HG02642 (cell line): Measurements from ENCODE around the gene DOCK1.

Source experiments
- ATAC-seq: cut with Tn5 transposase; IDR thresholded peaks from one replicate; pipeline ENCODE4 v1.9.1; 2021; ENCODE audit warnings: mild to moderate bottlenecking; ENCODE audit not compliant: unreplicated experiment, poor library complexity

Gene DOCK1

DNA sequence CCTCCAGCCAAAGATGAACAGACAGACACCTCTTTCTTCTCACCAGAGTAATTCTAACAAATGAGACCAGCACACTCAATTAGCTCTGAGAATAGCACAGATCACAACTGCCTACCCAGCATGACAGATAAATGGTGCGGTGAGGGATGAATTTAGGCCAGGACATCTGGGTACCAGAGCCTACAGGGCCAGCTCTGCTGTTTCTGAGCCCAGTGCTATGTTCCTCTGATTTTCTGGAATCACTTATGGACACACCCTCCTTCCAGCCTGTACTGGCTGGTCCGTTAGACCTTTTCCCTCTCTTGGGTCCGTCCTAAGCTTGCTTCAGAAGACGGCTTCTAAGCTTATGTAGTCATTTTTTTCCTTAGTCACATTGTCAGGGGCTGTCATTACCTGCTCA lies 217.6 kb downstream of the DOCK1 start:
- no peak for ATAC-seq

DNA sequence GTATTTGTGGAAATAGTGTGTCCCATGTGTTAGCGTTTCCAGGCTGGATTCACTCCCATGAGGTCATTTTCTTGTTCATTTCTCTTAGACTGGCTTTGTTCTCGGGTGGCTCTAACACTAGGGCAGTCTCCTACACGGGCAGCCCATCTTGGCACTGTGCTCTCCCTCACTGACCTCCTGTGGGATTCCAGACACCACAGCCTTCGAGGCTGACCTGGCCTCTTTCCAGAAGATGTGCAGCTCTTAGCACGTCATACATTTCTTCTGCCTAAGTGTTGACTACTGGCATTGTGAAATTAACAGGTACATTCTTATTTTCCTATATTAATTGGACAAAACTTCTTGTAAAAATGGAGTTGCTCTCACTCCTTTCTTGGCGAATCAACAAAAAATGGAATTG lies 218.4 kb downstream of the DOCK1 start:
- ATAC-seq = no peak

DNA sequence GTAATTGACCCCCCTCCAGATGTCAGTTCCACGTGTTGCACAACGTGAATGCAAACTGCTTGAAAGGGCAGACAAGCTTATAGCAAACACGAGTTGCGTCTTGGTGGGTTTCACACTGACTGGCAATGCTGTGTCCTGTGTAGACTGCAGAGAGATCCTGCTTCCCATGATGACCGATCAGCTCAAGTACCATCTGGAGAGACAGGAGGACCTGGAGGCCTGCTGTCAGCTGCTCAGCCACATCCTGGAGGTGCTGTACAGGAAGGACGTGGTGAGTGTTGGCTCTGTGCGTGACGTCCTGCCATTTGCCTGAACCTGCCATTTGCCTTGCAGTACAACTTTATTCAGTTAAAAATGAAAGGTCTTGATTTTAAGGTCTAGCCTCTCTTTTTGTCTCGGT lies 220.1 kb downstream of the DOCK1 start:
- no peak for ATAC-seq

DNA sequence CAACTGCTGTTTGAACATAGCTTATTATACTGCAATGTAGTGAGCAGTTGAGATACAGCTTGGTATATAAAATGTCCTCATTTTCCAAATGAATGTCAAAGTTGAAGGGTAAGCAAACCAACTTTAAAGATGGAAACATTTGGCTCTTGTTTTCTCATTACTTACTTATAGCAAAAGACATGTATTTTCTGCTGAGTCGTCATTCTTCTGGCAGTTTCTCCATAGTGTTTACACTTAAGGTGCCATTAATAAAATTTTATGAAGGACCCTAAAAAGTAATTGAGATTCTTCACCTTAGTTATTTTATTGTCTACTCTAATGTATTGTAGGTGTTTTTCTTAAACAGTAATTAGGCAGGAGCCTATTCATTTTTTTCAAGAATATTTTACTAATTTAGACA lies 222.6 kb downstream of the DOCK1 start:
- no peak for ATAC-seq

DNA sequence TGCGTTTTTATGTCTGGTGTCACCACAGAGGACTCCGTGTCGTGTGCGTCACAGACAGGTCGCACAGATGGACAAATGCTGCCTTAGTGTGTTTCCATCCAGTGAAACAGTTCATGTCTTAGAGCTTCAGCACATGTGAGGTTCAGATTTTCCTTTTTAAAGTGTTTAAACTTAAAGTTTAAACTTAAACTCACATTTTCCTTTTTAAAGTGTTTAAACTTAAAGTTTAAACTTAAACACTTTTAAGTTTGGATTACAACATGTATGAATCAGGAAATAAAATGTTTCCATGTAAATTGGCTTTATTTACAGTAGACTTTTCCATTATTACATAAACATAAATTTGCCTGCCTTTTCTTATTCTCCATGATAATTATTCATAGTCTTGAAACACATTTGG lies 223.9 kb downstream of the DOCK1 start:
- ATAC-seq = no peak

DNA sequence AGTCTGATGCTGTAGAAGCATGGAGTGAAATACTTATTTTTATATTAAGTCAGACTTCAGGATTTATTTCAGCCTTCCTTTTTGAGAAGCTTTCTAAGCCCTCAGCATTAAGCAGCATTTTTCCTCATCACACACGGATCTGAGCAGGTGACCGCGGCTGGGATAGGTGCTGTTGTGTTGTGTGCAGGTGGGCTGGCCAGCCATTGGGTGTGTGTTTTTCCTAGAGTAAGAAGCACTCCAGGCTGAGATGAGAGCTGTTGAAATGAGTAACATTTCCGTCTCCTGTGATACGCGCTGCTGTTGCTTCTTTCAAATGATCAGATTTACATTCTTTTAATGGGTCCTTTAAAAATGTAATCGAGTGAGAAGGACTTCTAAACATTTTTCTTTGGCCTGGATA lies 227.2 kb downstream of the DOCK1 start:
- no peak for ATAC-seq

DNA sequence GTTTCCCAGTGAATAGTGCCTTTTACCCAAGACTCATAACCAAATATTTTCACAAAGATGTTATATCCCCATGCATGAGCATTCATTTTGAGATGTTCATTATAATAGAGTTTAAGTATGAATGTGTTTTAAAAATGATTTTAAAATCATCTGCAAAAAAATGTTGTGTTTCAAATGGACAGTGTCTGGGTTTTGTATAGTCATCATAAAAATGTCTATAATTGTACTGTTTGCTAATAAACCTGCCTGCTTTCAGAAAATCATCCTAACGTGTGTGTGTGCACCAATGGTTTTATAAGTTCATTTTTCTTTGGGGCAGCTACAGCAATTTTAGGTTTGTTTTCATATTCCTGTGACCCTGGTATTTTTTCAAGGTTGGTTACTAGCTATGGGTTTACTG lies 228.0 kb downstream of the DOCK1 start:
- ATAC-seq = no peak

DNA sequence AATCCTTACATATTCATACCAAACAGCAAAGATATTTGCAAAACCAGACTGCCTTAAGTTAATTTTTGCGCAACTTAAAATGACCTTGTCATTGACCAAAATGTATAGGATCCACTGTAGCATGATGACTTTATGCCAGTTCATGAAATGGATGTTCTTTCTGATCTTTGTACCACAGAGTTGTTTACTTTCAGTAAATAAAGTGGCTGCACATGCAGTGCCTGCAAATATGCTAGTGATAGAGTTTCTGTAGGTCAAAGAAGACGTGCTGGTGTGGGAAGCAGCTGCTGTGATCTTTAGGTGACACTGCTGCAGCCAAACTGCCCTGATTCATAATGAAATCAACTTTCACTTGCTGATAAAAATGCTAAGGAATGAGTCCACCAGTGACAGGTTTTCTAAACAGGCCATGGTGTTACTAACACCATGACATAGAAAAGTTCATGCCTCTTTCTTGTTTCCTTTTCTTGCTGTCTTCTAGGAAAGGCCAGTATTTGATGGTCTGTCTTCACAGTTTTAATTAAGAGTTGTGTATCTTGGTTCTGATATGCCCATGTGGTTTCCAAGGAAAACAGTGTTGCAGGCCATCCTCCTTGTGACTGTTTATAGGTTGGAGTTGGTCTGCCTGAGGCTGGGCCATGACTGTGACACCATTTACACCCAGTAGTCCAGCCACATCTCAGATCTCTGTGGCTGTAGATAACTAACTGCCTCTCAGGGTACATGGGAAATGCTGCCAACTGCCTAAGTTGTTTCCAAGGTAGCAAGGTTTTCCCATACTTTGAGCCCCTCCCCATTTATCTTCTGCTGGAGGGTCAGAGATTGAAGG lies 228.7 kb downstream of the DOCK1 start:
- no peak for ATAC-seq

DNA sequence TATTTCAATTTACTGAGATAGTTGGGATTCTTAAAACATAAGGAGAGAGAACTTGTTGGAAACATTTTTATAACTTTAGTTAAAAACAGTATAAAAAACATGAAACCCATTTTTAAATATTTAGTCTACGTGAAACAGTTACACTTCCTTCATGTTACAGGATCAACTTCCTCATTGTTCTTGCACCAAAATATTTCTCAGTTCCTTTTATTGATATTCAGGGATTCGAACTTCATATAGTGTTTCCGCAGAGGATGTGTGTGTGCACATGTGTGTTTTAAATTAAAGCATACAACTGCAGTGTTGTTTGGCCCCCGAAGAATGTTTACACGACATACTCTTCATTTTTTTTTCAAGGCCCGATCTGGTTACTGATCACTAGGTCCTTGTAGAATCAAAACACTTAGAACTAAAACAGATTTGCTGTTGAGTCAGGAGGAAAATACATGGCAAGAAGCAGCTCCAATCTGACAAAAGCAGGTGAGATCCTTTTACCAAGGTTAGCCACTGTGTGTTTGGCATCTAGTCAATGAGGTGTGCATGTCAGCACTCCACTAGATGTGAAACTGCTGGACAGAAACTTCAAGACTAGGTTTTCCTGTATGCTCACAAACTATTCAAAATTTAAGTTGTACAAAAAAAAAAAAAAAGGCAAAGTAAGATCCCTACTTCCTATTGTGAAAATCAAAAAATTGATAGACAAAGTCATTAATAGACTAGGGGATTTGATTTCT lies 230.8 kb downstream of the DOCK1 start:
- no peak for ATAC-seq

DNA sequence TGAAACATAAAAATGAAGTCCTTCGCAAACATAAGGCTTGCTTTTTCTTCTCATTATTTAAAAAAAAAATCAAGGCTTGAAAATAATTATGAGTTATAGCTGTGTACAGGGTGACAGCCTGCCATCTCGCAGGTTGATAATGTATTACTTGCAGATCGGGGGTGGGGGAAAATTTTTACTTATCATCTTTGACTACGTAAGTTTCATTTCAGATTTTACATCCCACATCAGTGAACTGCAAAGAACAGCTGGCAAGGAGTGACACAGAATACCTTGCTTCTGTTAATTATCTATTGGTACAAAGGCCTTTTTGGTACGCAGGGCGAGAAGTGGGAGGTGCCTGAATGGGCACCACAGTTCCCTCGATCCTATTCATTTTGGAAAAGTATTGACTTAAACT lies 232.2 kb downstream of the DOCK1 start:
- ATAC-seq = no peak

DNA sequence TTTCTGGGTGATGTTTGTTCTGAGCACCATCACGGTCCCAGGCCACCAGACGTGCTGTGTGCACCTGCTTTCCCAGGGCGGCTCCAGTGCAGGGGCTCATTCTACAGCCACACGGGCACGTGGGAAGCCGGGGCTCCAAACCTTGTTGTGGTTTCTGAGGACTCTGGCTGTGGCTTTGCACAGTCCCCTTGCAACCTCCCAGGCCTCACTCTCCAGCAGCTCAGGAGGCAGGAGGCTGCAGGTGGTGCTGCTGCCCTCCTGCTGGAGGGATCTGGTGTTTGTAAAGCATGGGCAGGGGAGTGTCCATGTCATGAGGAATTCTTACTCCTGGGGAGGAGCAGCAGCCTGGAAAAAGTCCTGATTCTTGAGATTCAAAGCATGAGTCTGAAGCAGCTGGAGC lies 236.9 kb downstream of the DOCK1 start:
- ATAC-seq = no peak

DNA sequence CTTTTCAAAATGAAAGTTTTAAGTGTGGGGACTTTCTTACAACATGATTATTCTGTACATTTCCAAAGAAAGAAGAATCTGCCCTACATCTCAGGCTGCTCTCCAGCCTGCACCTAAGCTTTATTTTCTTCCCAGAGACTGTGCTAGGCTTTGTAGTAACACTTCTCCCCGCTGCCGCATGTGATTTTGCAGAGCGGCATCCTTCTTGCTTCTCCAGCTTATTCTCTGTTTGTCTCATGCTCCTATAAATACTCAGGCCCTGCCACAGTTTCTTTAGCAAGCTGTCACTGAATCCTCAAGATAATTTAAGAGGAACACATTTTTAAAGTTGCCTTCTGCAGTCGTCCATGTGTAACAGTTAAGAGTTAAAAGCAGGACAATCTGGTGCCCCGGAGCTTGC lies 237.6 kb downstream of the DOCK1 start:
- ATAC-seq = no peak

DNA sequence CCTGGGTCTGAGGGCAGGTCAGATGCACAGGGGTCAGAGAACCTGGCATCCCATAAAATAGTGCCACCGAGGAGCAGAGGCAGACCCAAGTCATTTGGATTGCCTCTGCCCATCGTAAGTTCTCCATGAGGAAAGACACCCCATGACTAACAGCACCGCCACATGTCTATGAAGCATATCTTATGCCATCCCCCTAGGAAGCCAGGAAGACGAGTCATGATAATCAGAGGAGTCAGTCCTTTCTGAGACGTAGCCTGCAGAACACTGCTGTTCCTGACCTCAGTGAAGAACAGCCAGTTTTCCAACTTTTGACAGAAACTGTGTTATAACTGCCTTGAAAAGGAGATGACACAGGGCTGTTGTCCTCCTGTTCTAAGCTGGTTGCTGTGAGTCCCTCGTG lies 239.9 kb downstream of the DOCK1 start:
- ATAC-seq = no peak

DNA sequence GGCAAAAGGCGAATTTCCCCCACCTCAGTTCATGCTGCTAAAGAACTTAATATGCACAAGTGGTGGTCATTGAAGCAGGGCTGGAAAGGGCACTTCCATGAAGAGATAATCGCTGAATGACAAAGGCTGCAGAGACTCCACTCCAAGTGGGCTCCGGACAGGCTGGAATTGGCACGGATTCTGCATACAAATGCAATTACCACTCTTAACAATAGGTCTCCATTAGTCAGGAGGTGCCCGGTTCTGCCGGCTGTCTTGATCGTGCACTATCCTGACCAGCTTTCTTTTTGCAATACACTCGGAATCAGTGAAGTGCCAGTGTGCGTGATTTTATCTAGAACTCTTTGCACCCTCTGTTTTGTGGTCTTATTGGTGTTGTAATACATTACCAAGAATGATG lies 241.4 kb downstream of the DOCK1 start:
- ATAC-seq = no peak

DNA sequence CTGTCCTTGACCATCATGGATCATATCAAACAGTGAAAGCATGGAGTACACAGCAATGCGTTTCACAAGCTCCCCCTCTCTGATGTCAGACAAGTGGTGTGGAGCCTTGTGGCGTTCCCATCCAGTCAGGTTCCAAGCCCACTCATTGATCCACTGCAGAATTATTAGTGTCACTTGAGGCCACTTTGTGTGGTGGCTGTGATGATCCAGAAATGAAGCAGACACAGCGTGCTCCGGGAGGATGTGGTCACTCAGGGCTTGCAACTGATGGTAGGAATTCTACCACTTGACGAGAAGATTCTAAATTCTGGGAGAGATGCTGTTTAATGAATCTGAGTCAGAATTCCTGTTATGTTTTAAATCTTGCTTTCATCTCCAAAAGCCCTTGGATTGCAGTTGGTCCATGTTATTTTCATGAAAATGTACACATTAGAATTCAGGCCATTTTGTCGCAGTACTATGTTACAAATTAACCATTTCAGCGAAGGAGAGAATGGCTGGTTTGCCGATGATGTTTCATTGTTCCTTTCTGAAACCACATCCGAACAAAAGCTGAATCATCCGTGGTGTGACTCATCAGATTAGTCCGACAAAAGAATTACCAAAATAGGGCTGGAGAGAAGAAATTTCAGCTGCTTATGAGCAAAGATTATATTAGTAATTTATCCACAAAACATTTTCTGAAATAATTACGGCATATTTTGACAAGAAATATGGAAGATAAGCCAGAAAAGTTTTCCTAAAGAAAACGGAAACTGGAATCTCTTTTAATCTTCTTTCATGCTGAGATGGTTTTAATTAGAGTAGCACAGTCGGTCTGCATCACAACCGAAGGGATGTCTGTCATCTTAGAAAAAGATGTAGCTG lies 243.1 kb downstream of the DOCK1 start:
- no peak for ATAC-seq

DNA sequence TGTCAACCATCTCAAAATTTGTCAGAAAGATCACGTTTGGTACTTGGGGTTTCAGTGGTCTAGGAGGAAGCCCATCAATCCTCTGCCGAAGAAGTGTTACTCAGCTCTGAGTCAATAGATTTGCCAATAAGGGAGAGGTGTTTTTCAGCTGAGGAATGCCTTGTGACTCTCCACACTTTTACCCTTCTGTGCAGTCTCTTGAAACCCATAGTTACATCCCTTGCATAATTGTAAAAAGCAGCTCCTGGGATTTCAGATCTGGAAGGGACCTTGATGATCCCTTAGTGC lies 243.6 kb downstream of the DOCK1 start:
- no peak for ATAC-seq

DNA sequence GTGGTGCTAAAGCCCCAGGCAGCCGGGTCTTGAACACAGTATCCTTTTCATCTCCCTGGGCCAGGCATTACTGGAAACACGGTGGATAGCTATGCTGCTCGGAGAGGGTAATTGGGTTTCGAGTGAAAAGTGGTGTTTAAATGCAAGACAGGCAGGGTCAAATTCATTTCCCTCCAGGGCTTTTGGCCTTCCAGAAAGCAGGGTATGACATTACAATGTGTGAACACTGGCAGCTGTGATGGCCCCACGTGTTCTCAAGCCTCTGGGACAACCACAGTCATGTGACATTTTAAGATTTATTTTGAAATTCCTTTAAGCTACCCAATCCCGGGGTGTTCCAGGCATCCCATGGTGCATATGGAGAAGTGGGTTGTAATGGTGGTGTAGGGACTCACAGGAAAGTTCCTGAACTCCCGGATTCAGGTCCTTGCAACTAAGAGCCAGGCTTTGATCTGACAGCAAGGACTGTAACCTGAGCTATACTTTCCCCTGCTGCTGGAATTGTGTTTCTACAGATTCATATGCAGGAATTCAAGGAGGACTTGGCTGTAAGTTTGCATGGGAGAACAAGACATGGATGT lies 244.4 kb downstream of the DOCK1 start:
- no peak for ATAC-seq

DNA sequence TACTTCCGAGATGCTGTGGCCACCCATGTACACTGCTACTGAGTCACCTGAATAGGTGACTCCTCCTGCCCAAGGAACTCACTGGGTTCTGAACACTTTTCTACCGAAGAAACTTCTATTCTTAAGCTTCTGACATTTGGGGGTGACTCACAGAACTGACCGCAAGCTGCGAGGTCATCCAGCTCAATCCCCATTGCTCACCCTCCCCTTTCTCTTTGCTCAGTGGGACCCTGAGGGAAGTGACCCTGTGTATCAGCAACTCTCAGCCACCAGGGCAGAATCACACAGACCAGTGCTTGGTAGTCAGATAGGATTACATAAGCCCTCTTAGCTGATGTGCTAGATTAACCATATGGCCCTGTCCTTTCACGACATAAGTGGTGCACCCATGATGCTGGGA lies 244.9 kb downstream of the DOCK1 start:
- no peak for ATAC-seq

DNA sequence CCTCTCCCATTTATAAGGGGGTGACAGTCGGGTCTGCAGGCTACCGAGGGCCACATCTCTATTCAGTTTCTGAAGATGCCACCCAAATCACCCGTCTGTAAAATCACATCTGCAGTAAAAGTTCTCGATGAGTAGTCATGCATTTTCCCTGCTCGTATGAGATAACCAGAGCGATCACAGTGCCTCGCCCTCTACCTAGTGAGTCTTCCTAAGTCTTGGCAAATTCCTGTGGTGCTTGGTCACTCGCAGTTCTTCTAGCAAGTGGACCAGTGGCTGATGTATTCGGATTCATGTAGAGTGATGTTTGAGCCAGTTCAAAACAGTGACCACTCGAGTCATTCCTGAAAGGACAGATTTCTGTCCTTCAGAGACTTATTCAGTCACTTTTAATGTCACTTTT lies 246.3 kb downstream of the DOCK1 start:
- ATAC-seq = no peak

DNA sequence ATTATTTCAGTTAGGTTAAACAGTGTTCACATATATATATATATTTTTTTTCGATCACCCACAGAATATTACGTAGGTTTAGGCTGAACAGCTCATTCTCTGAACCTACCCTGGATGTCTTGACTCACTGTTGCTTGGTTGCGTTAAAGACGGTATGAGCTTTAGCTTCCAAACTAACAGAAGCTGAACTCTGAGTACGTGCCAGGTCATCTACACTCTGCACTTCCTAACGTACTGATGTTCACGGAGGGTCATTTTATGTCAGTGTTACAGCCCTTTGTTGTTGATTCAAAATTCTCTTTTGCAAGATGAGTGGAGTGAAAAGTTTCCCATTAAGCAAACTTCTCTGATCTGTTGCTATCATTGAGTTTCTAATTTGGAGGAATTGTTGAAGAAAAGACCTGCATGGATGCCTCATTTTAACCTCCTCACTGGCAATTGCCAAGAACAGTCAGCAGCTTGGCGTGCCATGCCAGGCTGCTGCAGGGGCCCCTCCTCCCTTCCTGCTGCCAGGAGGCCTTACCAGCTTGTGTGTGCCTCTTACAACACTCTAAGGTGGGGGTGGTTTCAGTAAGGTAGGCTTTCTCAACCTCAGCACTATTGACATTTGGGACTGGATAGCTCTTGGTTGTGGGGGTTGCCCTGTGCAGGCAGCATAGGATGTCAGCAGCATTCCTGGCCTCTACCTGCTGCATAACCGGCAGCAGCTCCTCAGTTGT lies 246.9 kb downstream of the DOCK1 start:
- ATAC-seq = no peak
